GM18502 (cell line): ENCODE measurements around the gene ABCB1.

Source experiments
- ATAC-seq: cut with Tn5 transposase; IDR thresholded peaks from one replicate; pipeline ENCODE4 v1.9.1; 2021; ENCODE audit warnings: mild to moderate bottlenecking; ENCODE audit not compliant: unreplicated experiment, poor library complexity

The ABCB1 gene

DNA sequence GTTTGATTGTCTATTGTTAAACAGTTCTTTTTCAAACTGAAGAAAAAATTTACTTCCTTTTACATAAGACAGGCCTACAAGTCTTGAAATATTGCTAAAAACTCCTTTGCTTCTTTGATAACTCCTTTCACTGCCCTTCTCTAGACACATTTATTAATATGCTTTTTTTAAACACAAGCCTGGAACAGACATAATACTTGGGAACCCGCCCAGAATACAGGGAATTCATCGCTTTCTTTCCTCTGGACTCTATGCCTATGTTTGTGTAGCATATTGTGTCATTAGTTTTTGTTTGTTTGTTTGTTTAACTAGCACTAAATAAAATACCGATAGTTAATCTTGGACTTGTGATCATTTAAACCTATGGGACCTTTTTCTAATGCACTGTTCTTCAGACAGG, 82.8 kb downstream of the ABCB1 start:
- no peak for ATAC-seq

DNA sequence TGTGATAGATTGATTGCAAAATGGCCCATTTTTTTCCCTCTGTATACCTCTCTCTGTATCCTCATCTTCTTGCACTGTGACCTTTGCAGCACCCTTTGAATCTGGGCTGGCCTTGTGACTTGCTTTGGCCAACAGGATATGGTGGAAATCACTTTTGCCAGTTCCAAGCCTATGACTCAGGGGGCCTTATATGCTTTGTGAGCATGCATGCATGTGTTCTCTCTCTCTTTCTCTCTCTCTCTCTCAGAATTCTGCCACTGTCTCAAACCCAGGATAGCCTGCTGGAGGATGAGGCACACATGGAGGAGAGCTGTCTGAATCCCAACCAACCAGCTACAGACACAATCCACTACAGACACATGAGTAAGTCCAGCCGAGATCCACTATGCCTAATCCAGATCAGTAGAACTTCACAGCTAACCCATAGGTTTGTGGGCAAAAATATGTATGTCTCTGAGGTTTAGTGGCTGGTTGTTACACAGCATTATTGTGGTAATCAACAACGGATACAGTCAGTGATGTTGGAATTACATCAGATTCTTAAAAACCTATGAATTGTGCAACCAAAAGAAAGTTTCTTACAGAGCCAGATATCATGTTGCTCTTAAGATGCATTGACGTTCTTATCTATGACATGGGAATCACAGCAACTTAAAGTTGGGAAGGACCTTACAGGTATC, 83.4 kb downstream of the ABCB1 start:
- ATAC-seq = no peak

GRCh38 chr7:87513735-87514335, 86.8 kb downstream of the ABCB1 start:
- no peak for ATAC-seq

GRCh38 chr7:87512906-87513305, 87.8 kb downstream of the ABCB1 start:
- ATAC-seq = no peak

DNA sequence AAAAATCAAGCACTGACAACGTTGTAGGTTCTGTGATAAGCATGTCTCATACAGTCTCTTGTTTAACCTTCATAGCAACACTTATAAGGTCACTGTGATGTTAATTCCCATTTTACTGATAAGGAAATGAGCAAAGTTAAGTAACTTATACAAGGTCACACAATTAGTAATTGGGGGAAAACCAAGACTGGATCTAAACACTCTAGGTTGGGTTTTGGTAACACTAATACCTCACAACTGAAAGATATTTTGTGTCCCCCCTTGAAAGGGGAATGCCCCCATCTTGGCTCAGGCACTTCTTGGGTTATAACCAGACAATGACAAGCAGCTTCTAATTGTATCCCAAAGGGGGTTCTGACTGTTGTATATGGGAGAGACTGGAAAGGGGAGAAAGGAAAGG, 89.2 kb downstream of the ABCB1 start:
- ATAC-seq = no peak

- ATAC-seq = no peak
Measured at GRCh38 chr7:87510411-87510875, 90.2 kb downstream of the ABCB1 start.

- no peak for ATAC-seq
Measured at GRCh38 chr7:87507446-87507845, 93.2 kb downstream of the ABCB1 start.

GRCh38 chr7:87506246-87507180, 94.2 kb downstream of the ABCB1 start:
- ATAC-seq = no peak

- ATAC-seq = peak; percentile 46
Measured at GRCh38 chr7:87505557-87506245, 95.0 kb downstream of the ABCB1 start.

GRCh38 chr7:87505122-87505521, 95.6 kb downstream of the ABCB1 start:
- ATAC-seq = no peak

GRCh38 chr7:87499494-87499893, 101.2 kb downstream of the ABCB1 start:
- no peak for ATAC-seq

- ATAC-seq = no peak
Measured at GRCh38 chr7:87498893-87499292, 101.8 kb downstream of the ABCB1 start.

DNA sequence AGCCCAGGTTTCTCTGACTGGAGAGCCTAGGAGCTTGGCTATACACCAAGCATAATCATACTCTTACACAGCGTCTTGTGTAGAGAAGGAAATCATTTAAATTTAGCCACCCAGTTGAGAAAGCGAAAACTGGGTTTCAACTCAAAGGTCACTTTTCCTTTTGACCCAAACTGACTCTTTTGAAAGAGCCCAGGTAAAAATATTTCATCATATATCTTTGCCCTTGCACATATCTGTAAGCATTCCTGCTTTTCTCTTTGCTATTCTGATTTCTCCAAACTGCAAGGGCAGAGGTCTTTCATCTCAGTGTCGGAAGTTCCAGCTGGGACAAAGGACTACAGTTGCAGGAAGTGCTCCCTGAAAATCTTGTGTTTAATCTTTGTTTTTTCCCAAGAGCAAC, 103.2 kb downstream of the ABCB1 start:
- ATAC-seq = no peak

GRCh38 chr7:87495366-87495765, 105.3 kb downstream of the ABCB1 start:
- ATAC-seq = no peak

GRCh38 chr7:87494454-87494853, 106.2 kb downstream of the ABCB1 start:
- no peak for ATAC-seq

- no peak for ATAC-seq
Measured at GRCh38 chr7:87483131-87483530, 117.6 kb downstream of the ABCB1 start.

- no peak for ATAC-seq
Measured at GRCh38 chr7:87482115-87482514, 118.6 kb downstream of the ABCB1 start.

- no peak for ATAC-seq
Measured at GRCh38 chr7:87480386-87480785, 120.3 kb downstream of the ABCB1 start.

DNA sequence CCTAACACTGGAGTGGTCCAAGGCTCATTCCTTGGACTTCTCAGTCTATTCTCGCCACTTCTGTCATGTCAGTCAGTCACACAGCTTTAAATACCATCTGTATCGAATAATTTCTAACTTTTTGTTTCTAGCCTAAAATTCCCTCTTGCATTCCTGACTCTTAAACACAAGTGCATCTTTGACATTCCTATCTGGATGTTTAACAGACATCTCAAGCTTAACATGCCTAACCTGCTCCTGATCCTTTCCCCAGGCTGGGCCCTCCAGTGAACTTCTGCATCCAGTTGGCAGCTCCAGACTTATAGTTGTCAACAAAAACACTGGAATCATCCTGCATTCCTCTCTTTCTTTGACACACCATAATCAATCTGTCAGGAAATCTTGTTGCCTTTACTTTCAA, 120.7 kb downstream of the ABCB1 start:
- ATAC-seq = no peak

- ATAC-seq = no peak
Measured at GRCh38 chr7:87476179-87476557, 124.5 kb downstream of the ABCB1 start.
